ENCODE data around the gene ADH7.

DNA sequence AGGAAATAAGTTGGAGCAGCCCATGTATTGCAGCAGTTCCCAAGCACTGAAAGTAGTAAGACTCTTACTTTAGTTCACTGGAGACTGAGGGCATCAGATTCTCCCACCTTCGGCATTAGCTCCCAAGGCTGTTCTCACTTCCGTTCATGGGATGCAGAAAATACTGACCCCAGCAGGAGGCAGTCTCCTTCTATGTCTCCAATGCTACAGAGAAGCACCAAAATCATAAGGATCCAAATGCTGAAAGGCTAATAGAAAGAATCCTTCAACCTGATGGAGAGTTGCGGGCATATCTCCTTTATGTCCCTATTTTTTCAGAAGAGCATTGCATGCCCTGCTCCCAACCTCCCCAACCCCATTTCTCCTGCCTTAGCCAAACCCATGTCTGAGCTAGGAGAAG lies 32.4 kb downstream of the ADH7 start:
- TF ChIP-seq CTCF (IDR thresholded peaks at IDR 0.05) (no peak), POLR2A (IDR thresholded peaks at IDR 0.05) (no peak), EP300 (IDR thresholded peaks at IDR 0.05) (no peak)

Data from suprapubic skin (tissue), 3 donors.